Measurements from ENCODE around the gene ANK3.

The ANK3 gene

DNA sequence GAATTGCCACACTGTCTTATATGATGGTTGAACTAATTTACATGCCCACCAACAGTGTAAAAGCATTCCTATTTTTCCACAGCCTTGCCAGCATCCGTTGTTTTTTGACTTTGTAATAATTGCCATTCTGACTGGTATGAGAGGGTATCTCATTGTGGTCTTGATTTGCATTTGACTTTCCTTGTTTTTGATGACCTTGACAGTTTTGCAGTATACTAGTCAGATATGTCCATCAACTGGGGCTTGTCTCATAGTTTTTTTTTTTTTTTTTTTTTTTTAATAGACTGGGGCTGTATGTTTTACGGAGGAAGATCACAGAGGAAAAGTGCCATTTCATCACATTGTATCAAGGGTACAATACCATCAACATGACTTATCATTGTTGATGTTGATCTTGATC lies 220.6 kb downstream of the ANK3 start:
- DNase-seq: no peak

- no peak for DNase-seq
Measured at GRCh38 chr10:60167050-60167449, 222.6 kb downstream of the ANK3 start.

GRCh38 chr10:60163786-60164185 lies 225.9 kb downstream of the ANK3 start:
- DNase-seq: no peak

- no peak for DNase-seq
Measured at GRCh38 chr10:60162631-60163030, 227.0 kb downstream of the ANK3 start.

- DNase-seq: no peak
Measured at GRCh38 chr10:60155943-60156683, 233.6 kb downstream of the ANK3 start.

GRCh38 chr10:60155099-60155877 lies 234.4 kb downstream of the ANK3 start:
- no peak for DNase-seq

DNA sequence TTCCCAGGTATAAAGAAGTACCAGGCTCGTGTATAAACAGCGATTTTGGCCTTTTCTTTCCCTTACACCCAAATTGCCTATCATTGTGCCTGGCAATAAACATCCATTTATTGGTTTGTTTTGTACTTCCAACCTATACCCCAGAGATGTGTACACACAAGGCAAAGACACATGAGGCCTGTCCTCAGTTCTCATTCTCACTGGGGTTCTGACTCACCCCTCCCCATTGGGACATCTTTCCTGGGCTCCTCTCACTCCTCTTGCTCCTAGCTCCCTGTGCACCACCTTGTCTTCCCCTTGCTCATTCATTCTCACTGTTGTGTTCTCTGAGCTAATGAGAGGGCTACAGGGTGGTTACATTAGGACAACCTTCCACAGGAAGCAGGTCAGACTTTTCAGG lies 240.7 kb downstream of the ANK3 start:
- no peak for DNase-seq

DNA sequence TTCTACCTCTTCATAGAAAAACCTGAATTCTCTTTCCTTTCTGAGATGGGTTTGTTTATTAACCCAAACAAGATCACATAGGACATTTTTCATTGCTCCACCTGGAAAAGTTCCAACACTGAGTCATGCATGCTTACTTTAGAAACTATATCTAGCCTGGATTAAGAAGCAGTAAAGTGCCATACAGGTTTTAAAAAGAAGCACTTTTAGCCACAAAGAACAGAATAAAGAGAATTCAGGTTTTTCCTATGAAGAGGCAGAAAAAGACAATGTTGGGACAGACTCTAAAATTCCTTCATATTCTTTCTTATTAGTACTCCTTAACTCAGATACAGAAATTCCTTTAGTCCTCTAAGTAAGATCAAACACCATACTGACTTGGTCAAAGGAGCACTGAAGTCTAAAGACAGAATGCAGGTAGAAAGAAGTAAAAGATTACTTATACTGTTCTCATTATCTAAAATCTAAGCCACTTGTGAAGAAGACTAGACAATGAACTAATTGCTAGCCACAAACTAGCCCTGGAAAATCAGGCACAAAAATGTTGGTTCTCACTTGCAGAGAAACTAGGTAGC lies 241.3 kb downstream of the ANK3 start:
- no peak for DNase-seq

- DNase-seq: no peak
Measured at GRCh38 chr10:60147576-60148265, 242.0 kb downstream of the ANK3 start.

DNA sequence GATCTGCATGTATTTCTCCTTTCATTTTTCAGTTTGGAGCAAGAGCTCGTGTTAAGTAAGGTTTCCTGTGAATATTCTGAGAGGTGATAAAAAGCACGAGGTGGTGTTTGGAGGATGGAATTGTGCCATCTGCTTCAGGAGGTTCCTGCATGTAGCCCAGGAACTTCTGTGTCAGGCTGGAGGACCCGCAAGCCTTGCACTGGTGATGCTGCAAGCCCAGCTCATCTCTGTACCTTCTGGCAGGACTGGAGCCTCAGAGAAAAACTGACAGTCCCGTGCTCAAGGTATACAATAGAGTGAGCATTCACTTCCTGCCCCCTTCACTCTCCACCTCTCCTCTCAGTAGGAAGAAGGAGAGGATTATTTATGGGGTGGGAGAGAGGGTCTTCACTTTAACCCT lies 242.7 kb downstream of the ANK3 start:
- DNase-seq: no peak

GRCh38 chr10:60144099-60144498 lies 245.6 kb downstream of the ANK3 start:
- no peak for DNase-seq

DNA sequence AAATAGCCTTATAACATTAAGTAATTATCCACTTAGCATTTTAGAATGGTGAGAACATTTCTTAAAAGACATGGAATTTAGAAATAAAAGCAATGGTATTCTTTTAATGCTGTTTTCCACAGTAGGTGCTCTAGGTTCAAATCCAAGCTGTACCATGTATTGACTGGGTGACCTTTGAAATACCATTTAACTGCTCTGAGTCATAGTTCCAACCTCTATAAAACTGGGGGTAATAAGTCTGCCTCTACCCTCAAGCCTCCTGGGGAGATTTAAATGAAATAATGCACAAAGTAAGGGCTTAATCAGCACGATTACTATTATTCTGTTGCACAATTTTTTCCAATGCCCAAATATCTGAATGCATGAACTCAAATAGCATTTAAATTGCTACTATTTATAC lies 246.9 kb downstream of the ANK3 start:
- no peak for DNase-seq

GRCh38 chr10:60141896-60142559 lies 247.6 kb downstream of the ANK3 start:
- no peak for DNase-seq

DNA sequence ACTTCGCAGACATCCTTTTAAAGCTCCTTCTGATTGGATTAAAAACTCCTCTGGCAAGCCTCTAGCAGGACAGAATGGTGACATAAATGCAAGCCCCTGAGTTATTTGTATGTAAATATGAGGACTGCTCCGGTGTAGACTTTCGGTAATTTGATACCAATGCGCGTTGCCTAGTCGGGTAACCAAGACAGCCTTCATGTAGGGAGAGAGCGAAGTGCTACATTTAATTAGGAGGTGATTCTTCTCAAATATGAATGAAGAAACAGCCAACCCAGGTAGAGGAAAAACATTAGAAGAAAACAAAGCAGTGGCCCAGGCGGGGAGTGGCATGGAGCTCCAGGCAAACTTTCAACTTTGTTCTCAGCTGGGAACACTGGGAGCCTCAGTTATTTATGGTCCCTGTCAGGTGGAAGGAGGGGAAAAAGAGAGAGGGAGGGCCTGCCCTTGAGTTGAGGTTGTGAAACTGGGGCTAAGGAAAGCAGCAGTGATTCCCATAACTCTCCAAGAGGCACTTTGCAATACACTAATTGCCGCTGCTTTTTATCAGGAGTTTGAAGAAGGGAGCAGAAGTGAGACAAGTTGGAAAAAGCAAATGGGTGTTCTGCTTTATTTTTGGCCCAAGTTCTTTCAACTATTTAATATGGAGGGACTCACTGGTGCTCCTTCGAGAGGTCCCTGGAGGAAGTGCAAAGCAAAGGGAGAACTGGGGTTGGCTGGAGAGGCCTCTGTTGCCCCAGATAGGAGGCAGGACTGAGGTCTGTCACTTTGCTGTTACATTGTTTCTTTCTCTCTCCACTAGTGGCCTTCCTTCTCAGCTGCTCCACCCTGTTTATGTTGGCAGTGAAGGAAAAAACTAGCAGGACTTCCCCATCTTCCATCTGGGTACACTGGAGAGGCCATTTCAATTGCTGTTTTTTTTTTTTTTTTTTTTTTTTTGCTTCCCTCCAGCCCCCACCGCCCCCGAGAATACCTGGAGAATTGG lies 248.7 kb downstream of the ANK3 start:
- no peak for DNase-seq

GRCh38 chr10:60139798-60140566 lies 249.7 kb downstream of the ANK3 start:
- no peak for DNase-seq

GRCh38 chr10:60139290-60139689 lies 250.4 kb downstream of the ANK3 start:
- no peak for DNase-seq

DNA sequence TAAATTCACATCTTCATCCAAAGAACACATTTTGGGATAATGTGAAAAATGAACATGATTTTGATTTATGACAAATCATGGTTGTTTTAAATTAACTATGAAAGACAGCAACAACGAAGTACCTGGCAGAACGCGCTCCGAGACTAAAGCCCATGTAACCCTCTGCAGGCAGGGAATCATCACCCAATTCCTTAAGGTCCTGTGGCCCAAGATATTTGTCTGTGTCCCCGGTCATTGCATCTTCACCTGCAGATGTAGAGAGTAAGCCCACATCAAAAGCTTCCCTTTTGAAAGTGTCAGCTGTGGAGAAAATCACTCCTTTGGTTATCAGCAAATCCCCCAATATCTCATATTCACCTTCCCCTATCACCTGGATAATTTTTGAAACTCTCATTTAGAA lies 250.8 kb downstream of the ANK3 start:
- DNase-seq: no peak

- no peak for DNase-seq
Measured at GRCh38 chr10:60138026-60138425, 251.6 kb downstream of the ANK3 start.

DNA sequence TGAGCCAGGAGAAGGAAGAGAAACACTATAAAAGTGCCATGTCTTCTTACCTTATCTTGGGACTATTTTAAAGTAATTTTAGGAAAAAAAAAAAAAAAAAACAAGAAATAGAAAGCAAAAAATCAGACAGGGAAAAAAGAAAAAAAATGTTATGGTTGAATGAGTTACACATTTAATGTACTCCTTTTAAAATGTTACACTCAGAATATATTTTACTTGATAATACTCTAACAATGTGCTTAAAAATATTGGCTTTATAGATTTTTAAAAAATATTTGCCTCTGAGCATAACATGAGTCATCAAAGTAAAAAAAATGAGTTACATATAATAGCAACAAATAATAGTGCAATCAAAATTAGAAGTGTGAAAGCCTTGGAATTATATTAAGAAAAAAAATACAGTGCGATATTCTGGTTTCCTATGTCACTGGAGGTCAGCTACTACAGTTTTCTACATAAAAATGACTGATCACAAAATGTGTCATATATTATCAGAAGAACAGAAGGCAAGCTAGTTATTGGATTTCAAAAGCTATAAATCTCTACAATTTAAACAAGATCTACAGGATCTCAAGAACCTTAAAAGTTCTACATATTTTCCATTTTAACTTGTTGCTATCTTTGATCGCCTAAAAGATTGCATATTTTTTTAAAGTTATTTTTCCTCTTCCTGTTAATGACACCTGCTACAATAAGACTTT lies 252.2 kb downstream of the ANK3 start:
- DNase-seq: no peak

DNA sequence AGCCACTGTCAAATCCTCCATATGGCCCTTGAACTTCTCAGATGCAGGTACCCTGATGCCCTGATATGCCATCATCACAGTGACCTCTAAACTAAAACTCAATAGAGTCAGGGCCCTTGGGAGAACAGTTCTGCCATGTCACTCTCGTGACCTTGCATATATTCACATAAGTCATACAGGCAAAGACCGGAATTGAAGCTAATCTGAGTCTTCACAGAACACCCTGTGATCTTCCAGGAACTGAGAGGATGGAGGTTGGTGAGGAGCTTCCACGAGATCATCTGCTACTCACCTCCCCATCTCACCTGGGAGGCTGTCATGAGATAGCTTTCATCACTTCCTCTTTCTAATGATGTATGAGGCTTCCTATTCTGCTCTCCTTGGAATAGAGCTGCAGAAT lies 254.7 kb downstream of the ANK3 start:
- no peak for DNase-seq

Measured in stimulated activated CD4-positive, alpha-beta T cell treated with anti-CD3 and anti-CD28 coated beads, Interleukin-2, amount 100 ng/mL, for 24 hours (primary cell).